SU-DHL-6 (cell line): Measurements from ENCODE around the gene ALCAM.

Experiments used
- H2AFZ ChIP-seq: fragments of 200-600 bp; sonication (generic); 2 replicates; pipeline ENCODE4 v1.6.1; 2014; ENCODE audit warnings: low read depth, mild to moderate bottlenecking, moderate library complexity, mixed read lengths, antibody characterized with exemption, low read length; ENCODE audit not compliant: severe bottlenecking
- H3F3A ChIP-seq: fragments of 200-600 bp; shearing (Covaris generic); 2 replicates; pipeline ENCODE4 v1.6.0; 2016; ENCODE audit warnings: antibody characterized with exemption, mild to moderate bottlenecking; ENCODE audit not compliant: insufficient read depth
- H3K27ac ChIP-seq: fragments of 200-600 bp; sonication (generic); 2 replicates; pipeline ENCODE4 v1.5.1; 2016; ENCODE audit warnings: low read depth, mild to moderate bottlenecking, low read length, moderate library complexity, mixed read lengths
- H3K27me3 ChIP-seq: fragments of 200-600 bp; sonication (generic), shearing (Covaris generic); 2 replicates; pipeline ENCODE4 v1.6.0; 2014; ENCODE audit warnings: mild to moderate bottlenecking, low read length
- H3K36me3 ChIP-seq: fragments of 200-600 bp; sonication (generic); 2 replicates; pipeline ENCODE4 v1.6.1; 2014; ENCODE audit warnings: mild to moderate bottlenecking, low read length, mixed read lengths
- H3K4me2 ChIP-seq: fragments of 300-600, 200-600 bp; shearing (Covaris generic), sonication (generic); 2 replicates; pipeline ENCODE4 v1.6.0; 2014; ENCODE audit warnings: low read length, low read depth, mild to moderate bottlenecking; ENCODE audit not compliant: poor library complexity, severe bottlenecking
- H3K4me3 ChIP-seq: fragments of 200-600 bp; sonication (generic); 2 replicates; pipeline ENCODE4 v1.5.1; 2014; ENCODE audit warnings: antibody characterized with exemption, low read length, mild to moderate bottlenecking, mixed read lengths; ENCODE audit not compliant: insufficient read depth, poor library complexity, severe bottlenecking
- H3K79me2 ChIP-seq: fragments of 200-600 bp; sonication (generic); 2 replicates; pipeline ENCODE4 v1.6.1; 2014; ENCODE audit warnings: mild to moderate bottlenecking, low read length, moderate library complexity; ENCODE audit not compliant: insufficient read depth
- H3K9ac ChIP-seq: fragments of 200-600 bp; sonication (generic); 2 replicates; pipeline ENCODE4 v1.7.0; 2014; ENCODE audit warnings: mild to moderate bottlenecking, low read length
- H3K9me2 ChIP-seq: fragments of 200-600 bp; sonication (generic); replicated peaks from 2 replicates; pipeline ENCODE4 v1.6.1; 2014; ENCODE audit warnings: low read length; ENCODE audit not compliant: insufficient read depth
- H3K9me3 ChIP-seq: fragments of 200-600 bp; sonication (generic); 2 replicates; pipeline ENCODE4 v1.6.1; 2014; ENCODE audit warnings: low read length, mixed read lengths; ENCODE audit not compliant: insufficient read depth
- H4K20me1 ChIP-seq: fragments of 200-600 bp; sonication (generic); 2 replicates; pipeline ENCODE4 v1.6.1; 2014; ENCODE audit warnings: low read depth, mild to moderate bottlenecking, antibody characterized with exemption, low read length, moderate library complexity, mixed read lengths
- EZH2phosphoT487 ChIP-seq: fragments of 200-600 bp; sonication (generic), shearing (Covaris generic); conservative IDR thresholded peaks from 2 replicates; pipeline ENCODE4 v1.6.1; 2018; ENCODE audit warnings: mild to moderate bottlenecking, antibody characterized with exemption, low read length, moderate library complexity, mixed read lengths
- TF ChIP-seq, protein P1 (sequence below): fragments of 200-600 bp; sonication (generic); IDR thresholded peaks from one replicate; pipeline ENCODE4 v1.5.1; 2017; ENCODE audit warnings: antibody characterized with exemption, mild to moderate bottlenecking, low read length, moderate library complexity; ENCODE audit not compliant: insufficient read depth, poor library complexity, severe bottlenecking

The ALCAM gene

DNA sequence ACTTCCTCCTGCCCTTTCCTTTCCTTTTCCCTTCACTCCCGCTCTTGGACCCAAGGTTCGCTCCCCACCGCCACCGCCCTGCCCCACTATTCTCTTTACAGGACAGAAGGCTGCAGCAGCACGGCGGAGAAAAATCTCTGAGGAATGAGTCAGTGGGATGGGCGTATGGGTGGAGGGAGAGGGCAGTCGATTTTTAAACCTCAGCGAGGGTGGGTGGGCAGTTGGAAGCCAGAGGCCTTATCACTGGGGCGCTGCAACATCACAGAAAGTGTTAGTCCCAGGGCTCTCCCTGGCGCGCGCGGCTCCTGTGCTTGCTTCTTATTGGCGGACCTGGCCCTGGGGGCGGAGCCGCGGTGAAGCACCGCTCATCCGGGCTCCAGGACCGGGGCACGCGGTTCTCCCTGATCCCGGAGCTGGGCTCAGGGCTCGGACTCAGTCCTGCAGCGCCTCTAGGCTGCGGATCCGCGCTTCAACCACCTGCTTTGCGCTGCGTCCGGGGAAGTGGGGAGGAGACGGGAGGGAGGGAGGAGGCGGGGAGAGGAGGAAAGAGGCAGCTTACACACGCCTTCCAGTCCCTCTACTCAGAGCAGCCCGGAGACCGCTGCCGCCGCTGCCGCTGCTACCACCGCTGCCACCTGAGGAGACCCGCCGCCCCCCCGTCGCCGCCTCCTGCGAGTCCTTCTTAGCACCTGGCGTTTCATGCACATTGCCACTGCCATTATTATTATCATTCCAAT lies at the start of gene ALCAM:
Gene ALCAM, plus strand, starts transcription at position 584 of the 737 bp plus-strand sequence.
- Histone ChIP-seq H3F3A (peaks cover 32% of the 10 kb centered on the region), H3K4me2 (peak within 1 kb of the TSS; percentile 81), H3K9me3 (no peaks in the 10 kb centered on the region)

DNA sequence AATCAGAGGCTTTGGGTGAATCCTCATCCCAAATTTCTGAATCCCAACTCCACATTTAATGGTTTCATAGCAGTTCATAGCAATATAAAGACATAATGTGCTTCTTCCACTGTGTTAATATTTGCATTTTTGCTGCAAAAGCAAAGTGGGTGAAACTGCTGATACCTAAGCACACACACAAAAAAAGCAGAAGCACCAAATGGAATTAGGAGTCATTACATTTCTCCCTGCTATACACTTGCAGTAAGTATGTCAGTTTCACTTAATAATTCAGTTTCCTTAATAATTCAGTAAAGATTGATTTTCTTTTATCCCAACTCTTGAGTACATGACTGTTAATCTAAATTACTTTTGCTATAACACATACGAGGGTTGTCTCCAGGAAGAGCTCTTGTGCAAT lies 48.9 kb upstream of the ALCAM start:
- no peak overlapping the region for H3K4me3 ChIP-seq
- no peak overlapping the region for H3K9ac ChIP-seq
- H3K79me2 ChIP-seq, result no peaks in the 10 kb centered on the region
- H3K9me2 ChIP-seq, result no peaks in the 10 kb centered on the region
- no peaks in the 10 kb centered on the region for H3K27me3 ChIP-seq
- no peaks in the 10 kb centered on the region for H3K9me3 ChIP-seq
- H3K4me2 ChIP-seq, result no peak overlapping the region
- no peaks in the 10 kb centered on the region for H3K36me3 ChIP-seq
- H3K27ac ChIP-seq, result no peak overlapping the region
- TF ChIP-seq, protein P1, sequence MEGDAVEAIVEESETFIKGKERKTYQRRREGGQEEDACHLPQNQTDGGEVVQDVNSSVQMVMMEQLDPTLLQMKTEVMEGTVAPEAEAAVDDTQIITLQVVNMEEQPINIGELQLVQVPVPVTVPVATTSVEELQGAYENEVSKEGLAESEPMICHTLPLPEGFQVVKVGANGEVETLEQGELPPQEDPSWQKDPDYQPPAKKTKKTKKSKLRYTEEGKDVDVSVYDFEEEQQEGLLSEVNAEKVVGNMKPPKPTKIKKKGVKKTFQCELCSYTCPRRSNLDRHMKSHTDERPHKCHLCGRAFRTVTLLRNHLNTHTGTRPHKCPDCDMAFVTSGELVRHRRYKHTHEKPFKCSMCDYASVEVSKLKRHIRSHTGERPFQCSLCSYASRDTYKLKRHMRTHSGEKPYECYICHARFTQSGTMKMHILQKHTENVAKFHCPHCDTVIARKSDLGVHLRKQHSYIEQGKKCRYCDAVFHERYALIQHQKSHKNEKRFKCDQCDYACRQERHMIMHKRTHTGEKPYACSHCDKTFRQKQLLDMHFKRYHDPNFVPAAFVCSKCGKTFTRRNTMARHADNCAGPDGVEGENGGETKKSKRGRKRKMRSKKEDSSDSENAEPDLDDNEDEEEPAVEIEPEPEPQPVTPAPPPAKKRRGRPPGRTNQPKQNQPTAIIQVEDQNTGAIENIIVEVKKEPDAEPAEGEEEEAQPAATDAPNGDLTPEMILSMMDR, result no peak
- TF ChIP-seq EZH2phosphoT487, result no peak
- H3F3A ChIP-seq, result no peaks in the 10 kb centered on the region
- no peak overlapping the region for H2AFZ ChIP-seq
- no peaks in the 10 kb centered on the region for H4K20me1 ChIP-seq

More for the DNA sequence above, at the start of gene ALCAM:
- H3K36me3 ChIP-seq, result no peaks in the 10 kb centered on the region
- no peak for TF ChIP-seq EZH2phosphoT487
- TF ChIP-seq, protein P1, result peak; percentile 13
- no peaks in the 10 kb centered on the region for H3K9me2 ChIP-seq
- H3K79me2 ChIP-seq, result peaks cover 32% of the 10 kb centered on the region
- H2AFZ ChIP-seq, result peak within 1 kb of the TSS; percentile 89
- H3K27me3 ChIP-seq, result no peaks in the 10 kb centered on the region
- no peaks in the 10 kb centered on the region for H4K20me1 ChIP-seq
- H3K9ac ChIP-seq, result peak within 1 kb of the TSS; percentile 81
- peak within 1 kb of the TSS; percentile 77 for H3K4me3 ChIP-seq
- H3K27ac ChIP-seq, result peak within 1 kb of the TSS; percentile 96

DNA sequence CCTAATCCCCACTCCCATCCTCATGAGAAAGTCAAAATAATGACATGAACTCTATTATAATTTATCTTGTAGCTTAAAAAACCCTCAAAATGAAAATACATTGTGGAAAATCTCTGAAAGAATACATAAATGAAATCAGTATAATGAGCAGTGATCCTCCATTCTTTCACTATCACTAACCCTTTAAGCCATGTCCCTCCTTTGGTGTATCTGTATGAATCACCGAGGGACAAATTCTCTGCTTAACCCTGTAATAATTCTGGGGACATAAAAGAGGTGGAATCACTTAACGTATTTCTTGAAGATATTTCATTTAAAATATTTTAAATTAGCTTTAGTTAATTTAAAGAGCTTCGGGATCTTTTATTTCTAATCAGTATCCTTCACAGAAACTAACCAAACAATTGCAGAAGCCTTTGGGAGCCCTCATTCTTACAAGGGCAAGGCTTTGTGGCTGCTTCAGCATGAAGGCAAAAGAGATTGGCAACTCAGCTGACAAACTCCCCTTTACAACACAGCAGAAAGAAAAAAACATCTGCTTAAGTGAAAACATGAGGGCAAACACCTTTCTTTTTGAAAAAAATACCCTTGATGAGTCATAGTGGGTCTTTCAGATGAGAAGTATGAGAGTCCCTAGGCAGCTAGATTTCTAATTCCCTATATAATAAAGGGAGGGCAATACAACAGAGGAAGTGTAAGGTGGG lies 44.0 kb upstream of the ALCAM start:
- H3K36me3 ChIP-seq, result no peaks in the 10 kb centered on the region
- peak overlapping the region; percentile 25 for H2AFZ ChIP-seq

More for the DNA sequence above, 44.0 kb upstream of the ALCAM start:
- no peak overlapping the region for H3K4me2 ChIP-seq
- H3K79me2 ChIP-seq, result no peaks in the 10 kb centered on the region
- no peak overlapping the region for H3K4me3 ChIP-seq
- H3K27ac ChIP-seq, result no peak overlapping the region
- no peak overlapping the region for H3K9ac ChIP-seq
- no peaks in the 10 kb centered on the region for H3F3A ChIP-seq
- no peak for TF ChIP-seq EZH2phosphoT487
- TF ChIP-seq, protein P1, result no peak
- H3K9me3 ChIP-seq, result no peaks in the 10 kb centered on the region
- no peaks in the 10 kb centered on the region for H3K9me2 ChIP-seq
- H3K27me3 ChIP-seq, result no peaks in the 10 kb centered on the region
- H4K20me1 ChIP-seq, result no peaks in the 10 kb centered on the region
